ENCODE measurements around the gene CALM1.

Gene CALM1

DNA sequence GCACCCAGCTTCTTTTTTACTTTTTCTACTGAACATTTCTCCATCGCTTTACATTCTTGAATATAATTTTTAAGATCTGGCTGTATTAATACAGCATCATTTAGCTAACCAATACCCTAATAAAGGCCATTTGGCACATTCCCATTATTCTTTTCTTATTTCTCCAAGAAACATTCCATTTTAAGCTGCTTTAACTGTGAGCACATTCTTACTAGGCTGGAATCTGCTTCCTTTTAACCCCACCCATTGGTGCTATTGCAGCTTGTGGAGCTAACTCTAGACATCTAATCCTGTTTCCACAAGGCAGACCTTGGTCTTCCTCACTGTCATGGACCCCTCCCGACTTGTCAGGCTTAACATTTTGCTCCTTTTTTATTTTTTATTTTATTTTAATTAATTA is 15.2 kb downstream of the CALM1 start:
- no peak for TF ChIP-seq CTCF (conservative IDR thresholded peaks at IDR 0.05)
- no peak overlapping the region for H3K27ac ChIP-seq

- no peak overlapping the region for H3K27ac ChIP-seq
- TF ChIP-seq CTCF (conservative IDR thresholded peaks at IDR 0.05), result no peak
Measured at GRCh38 chr14:90416720-90417119, 19.9 kb downstream of the CALM1 start.

DNA sequence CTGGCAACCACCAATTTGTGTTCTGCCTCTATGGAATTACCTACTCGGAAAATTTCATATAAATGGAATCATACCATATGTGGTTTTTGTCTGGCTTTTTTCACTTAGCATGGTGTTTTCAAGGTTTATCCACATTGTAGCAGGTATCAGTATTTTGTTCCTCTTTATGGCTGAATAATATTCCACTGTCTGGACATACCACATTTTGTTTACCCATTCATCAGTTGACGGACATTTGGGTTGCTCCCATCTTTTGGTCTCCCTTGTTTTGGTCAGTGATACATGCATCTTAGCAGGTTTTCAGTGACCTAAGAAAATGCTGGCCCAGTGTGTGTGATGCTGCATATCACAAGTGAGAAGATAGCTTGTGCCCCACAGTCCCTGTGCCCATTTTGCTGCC is 21.2 kb downstream of the CALM1 start:
- TF ChIP-seq CTCF (conservative IDR thresholded peaks at IDR 0.05), result no peak
- H3K27ac ChIP-seq, result no peak overlapping the region

GRCh38 chr14:90419200-90419599 is 22.4 kb downstream of the CALM1 start:
- no peak for TF ChIP-seq CTCF (conservative IDR thresholded peaks at IDR 0.05)
- no peak overlapping the region for H3K27ac ChIP-seq

- TF ChIP-seq CTCF (conservative IDR thresholded peaks at IDR 0.05), result no peak
- no peak overlapping the region for H3K27ac ChIP-seq
Measured at GRCh38 chr14:90421001-90421631, 24.3 kb downstream of the CALM1 start.

DNA sequence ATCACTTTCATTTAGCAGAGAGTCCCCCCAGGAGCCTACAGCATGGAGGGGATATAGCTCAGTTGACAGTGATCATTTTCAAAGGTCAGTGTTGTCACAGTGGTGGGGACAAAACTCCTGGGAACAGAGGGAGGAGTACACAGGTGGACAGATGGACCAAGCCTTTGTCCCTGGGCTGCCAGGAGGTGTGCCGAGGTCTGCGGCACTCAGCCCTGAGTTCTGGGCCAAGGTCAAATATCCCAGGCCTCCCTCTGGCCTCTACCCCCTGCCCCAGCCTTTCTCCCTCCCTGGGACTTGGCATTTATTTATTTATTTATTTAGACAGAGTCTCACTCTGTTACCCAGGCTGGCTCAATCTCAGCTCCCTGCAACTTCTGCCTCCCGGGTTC is 24.8 kb downstream of the CALM1 start:
- no peak for TF ChIP-seq CTCF (conservative IDR thresholded peaks at IDR 0.05)
- H3K27ac ChIP-seq, result no peak overlapping the region

DNA sequence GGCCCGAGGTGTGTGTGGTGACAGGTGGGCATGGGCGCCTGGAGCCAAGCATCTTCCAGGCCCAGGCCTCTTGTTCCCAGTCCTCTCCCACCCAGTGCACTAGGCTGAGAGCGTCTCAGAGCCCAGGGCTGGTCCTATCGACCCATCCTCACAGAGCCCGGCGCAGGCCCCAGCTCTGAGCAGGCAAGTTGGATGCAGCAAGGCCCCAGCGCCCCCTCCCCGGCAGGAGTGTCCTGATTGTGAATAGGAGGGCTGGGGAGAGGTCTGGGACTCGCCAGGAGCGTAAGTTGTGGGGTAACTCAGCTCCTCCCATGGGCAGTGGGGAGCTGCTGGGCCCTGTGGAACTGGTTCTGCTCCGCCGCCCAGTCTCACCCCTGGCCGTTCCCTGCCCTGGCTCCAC is 26.3 kb downstream of the CALM1 start:
- TF ChIP-seq CTCF (conservative IDR thresholded peaks at IDR 0.05), result no peak
- H3K27ac ChIP-seq, result no peak overlapping the region
